ENCODE measurements around the gene KIF5B.
"Not testable (repeated sequence)": the region's sequence is repeated elsewhere in the genome, so short reads cannot be mapped to it uniquely, and the experiment has no call there.

The KIF5B gene

GRCh38 chr10:32056136-32057035 is at the start of gene KIF5B:
KIF5B (minus strand) TSS chr10:32056425; CDS start chr10:32055973, 452 bp downstream.
- DNase-seq = peak; percentile 89

DNA sequence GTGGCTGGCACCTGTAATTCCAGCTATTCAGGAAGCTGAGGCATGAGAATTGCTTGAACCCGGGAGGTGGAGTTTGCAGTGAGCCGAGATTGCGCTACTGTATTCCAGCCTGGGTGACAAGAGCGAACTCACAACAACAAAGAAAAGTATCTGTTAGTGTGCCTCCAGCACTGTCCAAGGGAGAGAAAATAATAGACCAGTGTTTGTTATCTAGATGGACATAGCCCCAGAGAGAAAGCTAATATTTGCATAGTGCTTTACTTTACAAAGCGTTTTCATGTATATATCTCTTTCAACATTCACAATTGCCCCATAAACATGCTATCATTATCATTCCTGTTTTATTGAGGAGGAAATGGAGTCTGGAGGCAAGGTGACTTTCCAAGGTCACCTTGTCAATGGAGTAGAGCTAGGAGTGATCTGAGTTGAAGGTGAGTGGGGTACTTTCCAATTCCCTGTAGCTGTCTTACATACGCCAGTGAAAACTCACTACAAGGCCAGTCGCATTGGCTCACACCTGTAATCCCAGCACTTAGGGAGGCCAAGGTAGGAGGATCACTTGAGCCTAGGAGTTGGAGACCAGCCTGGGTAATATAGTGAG is 49.7 kb upstream of the KIF5B start:
- no peak for DNase-seq

DNA sequence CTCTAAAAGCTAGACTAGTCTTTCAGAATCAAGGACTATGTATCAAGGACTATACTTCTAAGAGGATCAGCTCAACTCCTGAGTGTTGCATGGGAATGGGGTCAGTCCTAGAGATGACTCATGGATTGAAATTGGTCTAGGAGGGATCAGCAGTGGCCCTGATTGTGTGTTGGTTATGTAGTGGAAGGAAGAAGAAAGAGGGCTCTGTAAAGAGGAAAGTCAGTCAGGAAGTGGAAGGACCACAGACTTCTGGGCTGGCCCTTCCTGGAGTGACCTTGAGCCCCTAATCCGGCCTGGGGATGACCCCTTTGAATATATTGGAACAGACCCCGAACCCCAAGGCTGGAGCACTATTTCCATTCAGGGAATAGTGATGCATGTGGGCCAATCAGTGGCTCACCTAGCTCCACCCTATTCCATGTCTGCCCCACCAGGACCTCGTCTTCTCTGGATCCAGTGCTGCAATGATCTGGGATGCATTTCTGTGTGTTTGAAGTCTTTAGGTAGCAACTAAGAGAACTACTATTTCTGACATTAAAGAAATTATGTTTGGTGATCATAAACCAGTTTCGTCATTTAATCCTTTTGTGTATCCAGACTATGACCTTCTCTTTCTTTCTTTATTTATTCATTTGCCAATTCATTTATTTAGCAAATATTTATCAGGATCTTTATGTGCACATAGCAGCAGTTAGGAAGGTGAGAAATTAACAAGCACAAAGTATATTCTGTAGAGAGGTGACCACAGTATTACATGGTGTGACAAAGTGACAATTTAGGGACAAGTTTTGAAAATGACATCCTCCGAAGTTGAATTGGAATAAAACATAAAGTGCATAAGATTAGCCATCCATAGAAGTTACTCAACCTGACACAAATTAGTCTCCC is 48.6 kb upstream of the KIF5B start:
- no peak for DNase-seq

DNA sequence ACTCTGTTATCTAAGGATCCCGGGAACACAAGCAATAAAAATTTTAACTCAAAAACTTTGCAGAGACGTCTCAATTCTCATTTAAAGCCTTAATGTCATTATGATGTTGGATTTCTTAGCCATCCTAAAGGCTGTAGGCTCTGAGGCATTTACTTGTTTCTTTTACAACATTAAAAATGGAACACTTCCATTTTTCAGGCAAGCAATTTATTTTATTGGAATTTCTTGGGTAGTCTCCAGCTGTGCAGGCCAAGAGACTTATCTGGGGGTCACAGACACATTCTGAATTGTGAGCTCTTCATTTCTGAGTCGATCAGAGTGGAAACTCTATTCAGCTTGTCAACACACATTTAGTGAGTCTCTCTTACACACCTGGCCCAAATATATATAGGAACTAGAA is 48.0 kb upstream of the KIF5B start:
- DNase-seq = no peak

- DNase-seq = no peak
These were observed 47.5 kb upstream of the KIF5B start for GRCh38 chr10:32103721-32104120.

GRCh38 chr10:32098566-32099259 is 42.5 kb upstream of the KIF5B start:
- DNase-seq = not testable (repeated sequence)

DNA sequence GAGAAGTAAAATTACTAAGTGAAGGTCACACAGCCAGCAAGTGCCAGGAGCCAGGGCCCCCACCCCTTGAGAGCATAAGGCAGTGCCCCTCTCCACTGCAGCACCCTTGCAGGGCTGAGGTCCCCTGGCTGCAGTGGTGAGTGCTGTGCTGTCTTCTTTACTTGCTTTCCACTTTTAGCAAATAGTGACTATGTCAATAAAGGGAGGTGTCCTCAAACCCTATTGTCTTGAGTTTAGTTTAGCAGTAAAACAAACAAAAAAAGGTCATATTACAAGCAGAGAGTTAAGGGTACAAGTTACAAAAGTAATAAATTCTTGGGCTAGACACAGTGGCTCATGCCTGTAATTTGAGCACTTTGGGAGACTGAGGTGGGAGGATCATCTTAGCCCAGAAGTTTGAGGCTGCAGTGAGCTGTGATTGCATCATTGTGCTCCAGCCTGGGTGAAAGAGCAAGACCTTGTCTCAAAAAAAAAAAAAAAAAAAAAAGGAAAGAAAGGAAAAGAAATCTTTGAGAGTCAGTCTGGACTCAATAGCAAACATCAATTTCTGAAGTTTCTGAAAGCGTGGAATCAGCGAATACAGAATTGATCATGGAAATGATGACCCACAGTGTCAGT is 39.0 kb upstream of the KIF5B start:
- DNase-seq = no peak

DNA sequence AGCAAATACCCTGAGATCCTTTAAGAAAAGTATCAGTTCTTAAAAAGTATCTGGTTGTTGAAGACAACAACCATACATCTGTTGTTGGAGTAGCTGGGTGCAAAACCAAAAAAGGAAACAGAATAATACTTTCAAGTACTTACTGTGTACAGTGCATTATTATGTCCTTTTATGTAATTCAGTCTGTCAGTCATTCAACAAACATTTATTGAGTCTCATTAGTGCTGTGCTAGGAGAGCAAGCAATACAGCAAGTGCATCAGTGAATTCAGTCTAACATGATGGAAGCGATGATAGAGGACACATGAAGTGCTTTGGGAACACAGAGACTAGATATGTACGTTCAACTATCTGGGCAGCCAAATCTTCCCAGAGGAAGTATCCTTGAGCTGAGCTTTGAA is 37.4 kb upstream of the KIF5B start:
- no peak for DNase-seq

GRCh38 chr10:32091046-32091445 is 34.8 kb upstream of the KIF5B start:
- no peak for DNase-seq

DNA sequence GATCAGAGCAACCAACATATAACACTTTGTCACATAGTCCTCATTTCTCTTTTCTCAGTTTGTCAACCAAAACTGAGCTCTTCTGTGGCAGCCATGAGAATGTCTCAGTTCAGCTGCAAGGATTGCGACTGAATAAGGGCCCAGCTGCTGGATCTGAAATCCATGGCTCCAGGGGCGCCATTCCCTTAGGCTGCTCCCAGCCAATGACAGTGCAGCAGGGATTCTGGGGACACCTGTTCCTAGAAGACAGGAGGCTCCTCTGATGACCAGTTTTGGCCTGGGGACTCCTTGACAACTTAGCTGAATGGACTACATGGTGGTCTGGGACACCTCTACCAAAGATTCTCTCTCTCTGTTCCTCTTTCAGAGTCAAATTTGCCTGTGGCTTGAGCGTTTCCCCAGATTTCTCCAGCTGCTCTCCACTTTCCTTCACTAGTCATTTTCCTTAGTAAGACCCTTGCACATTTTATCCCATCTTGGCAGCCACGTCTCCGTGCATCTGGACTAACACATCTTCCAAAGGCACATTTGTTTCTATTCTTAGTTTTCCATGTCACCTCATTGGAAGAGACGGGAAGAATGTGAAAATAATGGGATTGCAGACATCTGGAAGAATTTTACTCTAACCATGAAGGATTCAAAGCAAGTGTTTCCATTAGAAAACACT is 28.1 kb upstream of the KIF5B start:
- DNase-seq = no peak

- no peak for DNase-seq
These were observed 21.8 kb upstream of the KIF5B start for GRCh38 chr10:32077896-32078485.

DNA sequence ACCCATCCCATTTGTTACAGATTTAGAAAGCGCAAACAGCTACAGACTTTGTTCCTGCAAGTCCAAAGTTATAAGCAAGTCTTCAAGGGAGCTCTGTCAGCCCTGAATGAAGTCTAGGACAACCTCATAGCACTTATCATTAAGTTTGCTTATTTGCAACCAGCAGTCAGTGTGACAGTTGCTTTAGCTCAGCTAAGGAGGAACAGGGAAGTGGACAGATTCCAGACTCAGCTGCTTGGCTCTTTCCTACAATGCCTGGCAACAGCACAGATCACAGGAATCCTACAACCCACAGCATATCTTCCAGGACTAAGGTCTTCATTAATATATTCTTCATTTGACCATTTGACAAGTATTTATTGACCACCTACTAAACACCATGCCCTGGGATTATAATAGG is 17.4 kb upstream of the KIF5B start:
- DNase-seq = no peak

DNA sequence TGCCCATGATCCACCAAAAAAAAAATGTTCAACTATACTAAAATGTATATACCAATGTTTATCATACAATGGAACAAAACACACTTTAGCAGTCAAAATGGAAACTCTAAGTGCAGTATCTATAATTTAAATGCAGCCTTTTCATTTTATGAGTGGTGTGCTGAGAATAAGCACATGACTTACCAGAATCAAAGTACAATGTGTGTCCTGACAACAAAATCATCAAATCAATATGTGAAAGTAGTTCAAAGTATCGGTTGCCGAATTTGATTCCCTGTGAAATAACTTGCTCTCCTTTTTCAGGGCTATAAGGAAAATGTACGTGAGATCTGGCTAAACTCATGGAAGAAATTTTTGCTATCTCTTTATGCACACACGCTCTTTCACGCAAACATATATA is 16.9 kb upstream of the KIF5B start:
- no peak for DNase-seq

DNA sequence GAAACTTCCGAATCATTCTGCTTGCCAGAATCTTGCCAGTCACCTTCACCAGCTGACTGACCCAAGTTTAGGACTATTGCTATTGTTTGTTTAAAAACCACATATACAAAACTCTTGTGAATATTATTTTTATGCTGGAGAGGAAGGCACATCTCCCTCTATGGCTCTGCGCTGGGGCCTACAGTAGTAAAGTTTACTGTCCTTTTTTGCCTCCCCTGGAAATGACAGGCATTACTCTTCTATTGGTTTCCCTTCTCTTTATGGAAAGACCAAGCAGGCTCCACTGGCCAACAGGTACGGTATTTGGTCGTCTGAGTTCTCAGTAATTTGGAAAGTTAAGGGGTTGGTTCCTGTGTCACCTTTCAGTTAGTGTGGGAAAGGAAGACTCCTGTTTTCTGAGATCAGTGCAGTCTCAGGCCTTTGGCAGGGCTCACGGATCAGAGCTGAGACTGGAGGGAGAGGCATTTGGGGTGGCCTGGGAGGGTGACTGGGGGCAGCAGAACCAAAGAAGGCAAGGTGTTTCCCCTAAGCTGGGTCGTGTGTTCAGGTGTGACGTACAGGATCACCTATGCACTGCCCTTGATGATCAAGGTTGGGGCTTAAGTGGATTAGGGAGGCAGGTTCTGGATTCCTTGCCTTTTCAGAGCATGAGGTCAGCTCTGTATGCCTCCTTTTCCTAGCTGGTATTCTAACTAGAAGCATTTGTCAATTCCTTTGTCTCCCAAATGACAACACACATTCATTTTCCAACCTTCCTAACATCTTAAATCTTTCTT is 16.0 kb upstream of the KIF5B start:
- no peak for DNase-seq

- no peak for DNase-seq
These were observed 14.4 kb upstream of the KIF5B start for GRCh38 chr10:32070645-32071044.

GRCh38 chr10:32068569-32068968 is 12.3 kb upstream of the KIF5B start:
- DNase-seq = no peak

DNA sequence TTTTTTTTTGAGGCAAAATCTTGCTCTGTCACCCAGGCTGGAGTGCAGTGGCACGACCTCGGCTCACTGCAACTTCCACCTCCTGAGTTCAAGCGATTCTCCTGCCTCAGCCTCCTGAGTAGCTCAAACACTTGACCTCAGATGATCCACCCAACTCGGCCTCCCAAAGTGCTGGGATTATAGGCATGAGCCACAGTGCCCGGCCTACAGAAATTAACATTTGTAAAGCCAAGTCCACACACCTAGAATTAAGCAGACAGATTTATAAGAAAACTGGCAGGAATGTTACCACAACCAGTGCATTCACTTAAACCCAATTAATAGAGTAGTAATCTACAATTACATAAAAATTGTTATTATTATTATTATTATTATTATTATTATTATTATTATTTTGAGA is 11.7 kb upstream of the KIF5B start:
- DNase-seq = not testable (repeated sequence)

GRCh38 chr10:32065856-32066255 is 9.6 kb upstream of the KIF5B start:
- no peak for DNase-seq

DNA sequence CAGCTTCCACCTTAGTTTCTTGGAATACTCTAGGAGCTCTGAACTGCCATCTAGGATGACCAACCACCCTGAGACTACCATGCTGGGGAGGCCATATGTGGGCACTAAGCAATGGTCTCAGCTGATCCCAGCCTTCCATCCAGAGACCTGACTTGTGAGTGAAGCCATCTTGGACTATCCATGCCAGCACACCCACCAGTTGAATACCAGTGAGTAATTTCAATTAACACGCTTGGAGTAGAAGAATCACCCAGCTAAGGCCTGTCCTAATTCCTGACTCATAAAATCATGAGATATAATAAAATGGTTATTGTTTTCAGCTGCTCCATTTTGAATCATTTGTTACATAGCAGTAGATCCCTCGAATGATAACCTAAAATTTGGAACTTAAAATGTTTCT is 5.2 kb upstream of the KIF5B start:
- no peak for DNase-seq

DNA sequence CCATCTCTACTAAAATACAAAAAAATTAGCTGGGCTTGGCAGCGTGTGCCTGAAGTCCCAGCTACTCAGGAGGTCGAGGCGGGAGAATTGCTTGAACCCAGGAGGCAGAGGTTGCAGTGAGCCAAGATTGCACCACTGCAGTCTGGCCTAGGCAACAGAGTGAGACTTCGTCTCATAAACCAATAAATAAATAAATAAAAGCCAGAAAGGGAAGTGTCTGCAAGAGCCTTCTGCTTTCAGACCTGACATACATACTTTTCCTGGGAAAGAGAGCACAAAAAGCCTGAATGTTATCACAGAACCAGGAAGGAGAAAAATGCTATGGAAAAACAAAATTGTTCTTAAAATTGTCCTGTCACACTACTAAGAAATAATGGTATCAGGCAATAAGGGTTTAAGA is 4.1 kb upstream of the KIF5B start:
- DNase-seq = no peak

DNA sequence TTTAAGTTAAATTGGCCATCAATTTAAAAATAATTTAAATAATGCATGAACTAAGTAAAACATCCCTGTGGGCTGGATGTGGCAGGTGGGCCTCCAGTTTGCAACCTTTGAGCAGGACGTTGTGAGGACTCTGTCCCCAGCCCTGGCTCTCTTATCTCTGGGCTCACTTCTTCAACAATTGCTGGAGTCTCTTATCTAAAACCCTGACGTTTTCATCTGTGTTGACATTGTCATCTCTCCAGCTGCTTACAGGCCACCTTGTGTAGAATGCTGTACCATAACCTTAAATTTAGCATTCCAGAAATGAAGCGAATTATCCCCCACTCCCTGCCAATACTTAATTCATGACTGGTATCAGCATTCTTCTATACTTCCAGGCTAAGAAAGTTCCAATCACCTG is 3.2 kb upstream of the KIF5B start:
- DNase-seq = no peak

All from activated T-cell treated with anti-CD3 and anti-CD28 coated beads, Interleukin-2, amount 50 U/mL, for 1 hour (primary cell).